HG03565 (cell line): ENCODE results near the gene PIGP.
"Not testable (repeated sequence)": the region's sequence is repeated elsewhere in the genome, so short reads cannot be mapped to it uniquely, and the experiment has no call there.

Experiments
- ATAC-seq: cut with Tn5 transposase; IDR thresholded peaks from one replicate; pipeline ENCODE4 v1.9.1; 2021; ENCODE audit warnings: mild to moderate bottlenecking, moderate library complexity; ENCODE audit not compliant: unreplicated experiment

The PIGP gene

DNA sequence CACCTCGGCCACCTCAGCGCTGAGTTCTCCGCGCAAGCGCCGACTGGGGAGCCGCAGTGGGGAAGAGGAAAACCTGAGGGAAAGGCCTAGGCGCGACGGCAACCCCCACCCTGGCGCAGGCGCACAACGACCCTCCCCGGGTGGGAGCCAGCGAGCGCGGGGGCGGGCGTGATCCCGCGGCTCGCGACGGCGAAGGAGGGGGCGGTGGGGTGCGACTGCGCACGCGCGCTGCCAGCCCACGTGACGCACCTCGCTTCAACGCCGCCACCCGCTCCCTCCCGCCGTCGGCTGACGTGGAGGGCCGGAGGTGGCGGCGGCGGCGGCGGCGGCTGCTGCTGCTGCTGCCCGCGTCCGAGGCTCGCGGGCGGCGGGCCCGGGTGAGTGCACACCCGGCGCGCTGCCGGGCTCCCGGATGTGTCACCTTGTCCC lies at the start of gene PIGP, which contains the start of gene TTC3:
TSS of gene PIGP (minus strand) at position 84 of the 429 bp plus-strand sequence. CDS start 556 bp downstream, outside the sequence.
TSS of gene TTC3 (plus strand) at position 267 of the 429 bp plus-strand sequence. CDS start 14,004 bp downstream, outside the sequence.
- ATAC-seq = peak; percentile 57

GRCh38 chr21:37119421-37120218 lies 46.7 kb upstream of the PIGP start:
- ATAC-seq = no peak

DNA sequence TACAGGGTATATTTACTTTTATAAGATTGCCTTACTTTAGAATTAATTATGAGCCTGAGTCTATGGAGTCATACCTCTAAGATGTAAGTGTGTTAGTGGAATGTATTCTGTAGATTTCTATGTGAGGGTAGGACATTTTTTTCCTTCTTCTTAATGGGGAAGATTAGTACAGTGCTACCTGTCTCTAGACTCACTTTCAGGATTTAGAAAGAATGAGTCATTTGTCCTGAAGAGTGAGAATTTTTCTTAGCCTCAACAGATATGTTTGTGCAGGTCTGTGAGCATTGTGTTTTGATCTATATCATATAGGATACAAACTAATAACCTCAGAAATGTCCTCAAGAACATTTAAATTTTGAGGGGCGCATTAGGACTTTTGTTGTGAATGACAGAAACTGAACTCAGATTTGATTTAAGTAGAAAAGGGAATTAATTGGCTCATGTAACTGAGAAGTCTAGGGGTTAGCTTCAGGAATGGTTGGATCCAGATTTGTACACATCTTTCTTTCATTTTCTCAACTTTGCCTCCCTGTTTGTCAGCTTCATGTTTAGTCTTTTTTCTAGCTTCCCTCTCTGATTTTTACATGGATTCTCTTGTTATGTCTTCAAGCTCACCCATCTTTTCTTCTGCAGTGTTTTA lies 45.4 kb upstream of the PIGP start:
- ATAC-seq = no peak

DNA sequence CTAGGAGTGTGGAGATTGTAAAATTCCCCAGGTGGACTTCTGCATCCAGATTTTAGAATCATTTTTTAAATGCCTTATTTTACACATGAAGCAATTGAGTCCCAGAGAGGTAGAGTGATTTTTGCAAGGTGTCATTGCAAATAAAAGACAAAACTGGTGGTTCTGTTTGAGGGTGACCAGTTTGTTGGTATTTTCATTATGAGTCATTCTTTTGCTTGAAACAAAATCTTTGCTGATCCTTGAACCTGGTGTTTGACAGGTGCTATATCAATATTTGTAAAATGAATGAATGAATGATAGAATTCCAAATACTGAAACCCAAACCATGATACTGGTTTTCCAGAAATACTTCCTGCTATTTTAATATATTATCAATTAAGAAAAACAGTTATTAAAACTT lies 44.3 kb upstream of the PIGP start:
- ATAC-seq = no peak

DNA sequence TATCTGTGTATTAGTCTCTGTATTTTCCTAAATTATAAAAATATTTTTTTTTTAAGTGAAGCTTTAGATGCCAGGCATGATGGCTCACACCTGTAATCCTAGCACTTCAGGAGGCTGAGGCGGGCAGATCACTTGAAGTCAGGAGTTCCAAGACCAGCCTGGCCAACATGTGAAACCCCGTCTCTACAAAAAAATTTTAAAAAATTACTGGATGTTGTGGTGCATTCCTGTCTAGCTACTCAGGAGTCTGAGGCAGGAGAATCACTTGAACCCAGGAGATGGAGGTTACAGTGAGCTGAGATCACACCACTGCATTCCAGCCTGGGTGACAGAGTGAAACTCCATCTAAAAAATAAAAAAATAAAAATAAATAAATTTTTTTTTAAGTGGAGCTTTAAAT lies 43.6 kb upstream of the PIGP start:
- not testable (repeated sequence) for ATAC-seq

GRCh38 chr21:37114301-37114700 lies 41.4 kb upstream of the PIGP start:
- ATAC-seq = not testable (repeated sequence)

DNA sequence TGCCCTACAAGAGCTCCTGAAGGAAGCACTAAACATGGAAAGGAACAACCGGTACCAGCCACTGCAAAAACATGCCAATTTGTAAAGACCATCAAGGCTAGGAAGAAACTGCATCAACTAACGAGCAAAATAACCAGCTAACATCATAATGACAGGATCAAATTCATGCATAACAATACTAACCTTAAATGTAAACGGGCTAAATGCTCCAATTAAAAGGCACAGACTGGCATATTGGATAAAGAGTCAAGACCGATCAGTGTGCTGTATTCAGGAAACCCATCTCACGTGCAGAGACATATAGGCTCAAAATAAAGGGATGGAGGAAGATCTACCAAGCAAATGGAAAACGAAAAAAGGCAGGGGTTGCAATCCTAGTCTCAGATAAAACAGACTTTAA lies 38.2 kb upstream of the PIGP start:
- ATAC-seq = not testable (repeated sequence)

- no peak for ATAC-seq
Observed at GRCh38 chr21:37106998-37107397, 34.1 kb upstream of the PIGP start.

GRCh38 chr21:37102746-37103145 lies 29.9 kb upstream of the PIGP start:
- ATAC-seq = not testable (repeated sequence)

GRCh38 chr21:37101384-37101783 lies 28.5 kb upstream of the PIGP start:
- no peak for ATAC-seq

GRCh38 chr21:37100316-37100715 lies 27.4 kb upstream of the PIGP start:
- no peak for ATAC-seq

DNA sequence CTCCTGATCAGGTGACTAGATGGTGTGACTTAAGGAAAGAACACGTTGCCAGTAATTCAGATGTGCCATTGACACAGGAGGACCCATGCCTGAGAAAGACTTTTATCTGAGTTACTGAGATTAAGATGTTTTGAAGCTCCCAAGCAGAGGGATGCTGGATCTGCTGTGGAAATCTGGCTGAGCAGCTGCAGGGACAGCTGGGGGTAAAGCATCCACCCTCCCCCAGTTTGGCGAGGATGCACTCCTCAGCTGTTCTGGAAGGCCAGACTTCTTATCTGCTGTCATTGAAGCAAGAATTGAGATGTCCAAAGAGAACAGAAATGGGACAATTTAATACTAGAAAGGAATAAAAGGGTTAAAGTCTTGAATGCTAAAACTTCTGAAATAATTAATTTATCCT lies 25.9 kb upstream of the PIGP start:
- no peak for ATAC-seq

DNA sequence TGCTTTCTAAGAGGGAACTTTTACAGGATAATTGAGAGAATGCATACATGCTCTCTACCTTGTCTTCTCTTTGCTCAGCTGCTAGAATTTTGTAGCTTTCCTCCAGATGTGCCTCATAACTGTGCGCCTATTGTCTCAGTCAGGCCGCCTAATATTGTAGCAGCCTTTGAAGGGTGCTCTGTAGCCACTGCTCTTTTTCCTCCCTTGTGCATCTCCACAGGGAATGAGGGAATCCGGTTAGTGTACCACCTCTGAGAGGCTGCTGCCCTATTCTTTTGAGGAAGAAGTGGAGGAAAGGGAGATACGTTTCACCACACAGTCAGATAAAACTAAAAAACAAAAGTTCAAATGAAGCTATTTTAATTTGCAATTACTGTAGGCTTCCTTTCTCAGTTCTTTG lies 22.9 kb upstream of the PIGP start:
- ATAC-seq = no peak

DNA sequence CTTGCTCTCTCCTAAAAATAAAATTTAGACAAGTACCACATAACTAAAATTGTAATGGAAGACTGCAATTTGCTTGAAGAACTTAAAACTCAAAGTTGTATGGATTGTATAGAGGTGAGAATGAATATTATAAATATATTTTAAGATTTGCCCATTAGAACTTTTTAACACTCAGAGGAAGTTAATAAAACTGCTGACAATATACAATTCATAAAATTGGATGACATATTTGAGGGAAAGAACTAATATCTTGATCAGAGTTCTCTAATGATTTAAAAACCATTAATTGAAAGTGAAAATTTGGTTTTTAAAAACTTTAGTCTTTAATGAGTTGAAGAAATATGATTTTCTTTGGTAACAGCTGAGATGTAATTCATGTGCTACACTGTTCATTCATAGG lies 21.1 kb upstream of the PIGP start:
- no peak for ATAC-seq

GRCh38 chr21:37088186-37088735 lies 15.4 kb upstream of the PIGP start:
- ATAC-seq = no peak

DNA sequence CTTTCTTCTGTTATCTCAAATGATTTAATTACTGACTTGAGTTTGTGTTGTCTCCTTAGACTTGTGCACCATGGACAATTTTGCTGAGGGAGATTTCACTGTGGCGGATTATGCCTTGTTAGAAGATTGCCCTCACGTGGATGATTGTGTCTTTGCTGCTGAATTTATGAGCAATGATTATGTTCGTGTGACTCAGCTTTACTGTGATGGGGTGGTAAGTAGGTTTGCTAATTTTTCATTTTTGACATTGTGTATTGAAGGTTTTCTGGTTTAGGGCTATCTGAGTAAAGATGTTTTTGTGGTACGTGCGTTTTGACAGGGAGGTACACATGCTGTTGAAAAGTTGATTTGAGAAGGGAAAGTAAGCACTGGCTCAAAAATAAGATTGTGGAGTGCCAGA lies 14.3 kb upstream of the PIGP start:
- ATAC-seq = no peak

- ATAC-seq = no peak
Observed at GRCh38 chr21:37085726-37086125, 12.9 kb upstream of the PIGP start.

GRCh38 chr21:37082856-37083528 lies 10.1 kb upstream of the PIGP start:
- ATAC-seq = no peak

DNA sequence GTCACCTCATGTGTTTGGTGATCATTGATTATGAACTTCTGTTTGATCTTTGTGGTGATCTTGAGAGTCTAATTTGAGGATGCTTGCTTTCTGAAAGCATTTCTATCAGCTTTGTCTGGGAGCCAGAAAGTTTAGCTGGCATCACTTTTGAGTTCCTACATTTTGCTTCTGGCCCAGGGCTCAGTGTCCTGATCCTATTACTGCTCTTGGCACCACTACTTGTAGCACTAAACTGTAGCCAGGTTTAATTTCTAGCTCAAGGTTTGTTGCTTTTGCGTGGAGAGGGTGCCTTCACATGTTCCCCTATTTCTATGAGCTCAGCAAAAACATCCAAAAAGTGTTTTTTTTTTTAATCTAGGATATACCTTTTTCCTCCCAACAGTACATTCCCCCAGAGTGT lies 9.5 kb upstream of the PIGP start:
- no peak for ATAC-seq

DNA sequence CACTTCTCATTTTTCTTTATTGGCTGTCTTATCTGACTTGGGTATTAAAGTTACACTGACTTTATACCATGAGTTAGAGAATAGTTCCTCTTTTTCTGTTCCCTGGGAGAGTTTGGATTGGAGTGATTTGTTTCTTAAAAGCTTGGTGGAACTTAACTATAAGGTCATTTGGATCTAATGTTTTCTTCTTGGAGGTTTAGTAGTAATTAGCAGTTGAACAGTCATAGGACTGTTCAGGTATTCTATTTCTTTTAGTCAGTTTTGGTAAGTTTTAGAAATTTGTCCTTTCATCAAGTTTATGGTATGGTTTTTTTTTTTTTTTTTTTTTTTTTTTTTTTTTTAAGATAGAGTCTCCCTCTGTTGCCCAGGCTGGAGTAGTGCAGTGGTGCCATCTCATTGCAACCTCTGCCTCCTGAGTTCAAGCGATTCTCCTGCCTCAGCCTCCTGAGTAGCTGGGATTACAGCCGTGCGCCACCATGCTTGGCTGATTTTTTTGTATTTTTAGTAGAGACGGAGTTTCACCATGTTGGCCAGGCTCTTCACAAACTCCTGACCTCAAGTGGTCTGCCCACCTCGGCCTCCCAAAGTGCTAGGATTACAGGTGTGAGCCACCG lies 6.4 kb upstream of the PIGP start:
- no peak for ATAC-seq

DNA sequence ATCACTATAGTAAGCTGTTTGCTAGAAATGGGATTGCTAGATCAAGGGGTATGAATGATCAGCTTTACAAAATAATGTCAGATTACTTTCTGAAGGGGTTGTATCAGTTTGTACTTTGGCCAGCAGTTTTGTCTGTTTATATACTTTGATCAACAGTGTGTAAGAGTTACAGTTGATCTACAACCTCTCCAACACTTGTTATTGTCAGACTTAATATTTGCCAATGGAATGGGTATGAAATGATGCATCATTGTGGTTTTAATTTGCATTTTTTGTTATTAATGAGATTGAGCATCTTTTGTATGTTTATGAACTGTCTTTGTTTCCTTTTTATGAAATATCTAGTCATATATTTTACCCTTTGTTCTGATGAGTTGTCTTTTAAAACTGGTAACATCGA lies 4.5 kb upstream of the PIGP start:
- ATAC-seq = no peak
